Osteocyte (in vitro differentiated cells): Measurements from ENCODE around the gene CBLB. TPM values are rescaled to one million over a fixed set of nuclear protein-coding genes. Genes with fewer than 3 reads are reported as not detected.

Experiments
- DNase-seq: peaks from one replicate; pipeline ENCODE4 v3.0.0; 2021; ENCODE audit warnings: mixed read lengths; ENCODE audit not compliant: unreplicated experiment; ENCODE audit errors: extremely low spot score
- H3K27ac Mint-ChIP-seq: one replicate; pipeline ENCODE4 v1.8.0; 2021; ENCODE audit warnings: mild to moderate bottlenecking, mixed read lengths; ENCODE audit not compliant: unreplicated experiment
- H3K27me3 Mint-ChIP-seq: one replicate; pipeline ENCODE4 v1.8.0; 2021; ENCODE audit warnings: mixed read lengths; ENCODE audit not compliant: unreplicated experiment
- H3K36me3 Mint-ChIP-seq: one replicate; pipeline ENCODE4 v1.8.0; 2021; ENCODE audit warnings: mixed read lengths; ENCODE audit not compliant: unreplicated experiment
- H3K4me1 Mint-ChIP-seq: one replicate; pipeline ENCODE4 v1.8.0; 2021; ENCODE audit warnings: mixed read lengths; ENCODE audit not compliant: unreplicated experiment
- H3K4me3 Mint-ChIP-seq: one replicate; pipeline ENCODE4 v1.8.0; 2021; ENCODE audit warnings: mild to moderate bottlenecking, moderate library complexity, mixed read lengths; ENCODE audit not compliant: unreplicated experiment
- H3K9me3 Mint-ChIP-seq: one replicate; pipeline ENCODE4 v1.8.0; 2021; ENCODE audit warnings: mixed read lengths; ENCODE audit not compliant: unreplicated experiment
- total RNA-seq: library from RNA; stranded (reverse); gene quantifications from 2 replicates; pipeline ENCODE4 v1.2.1, GENCODE V29; 2021
- TF ChIP-seq, protein P1 (sequence below): fragments of 200-600 bp; sonication (generic); IDR thresholded peaks from 2 replicates; pipeline ENCODE4 v1.5.0; 2021; ENCODE audit warnings: antibody characterized with exemption, mild to moderate bottlenecking, moderate library complexity

The CBLB gene
- total RNA-seq, 1 donor from 2014 or later, result 28.8 TPM

DNA sequence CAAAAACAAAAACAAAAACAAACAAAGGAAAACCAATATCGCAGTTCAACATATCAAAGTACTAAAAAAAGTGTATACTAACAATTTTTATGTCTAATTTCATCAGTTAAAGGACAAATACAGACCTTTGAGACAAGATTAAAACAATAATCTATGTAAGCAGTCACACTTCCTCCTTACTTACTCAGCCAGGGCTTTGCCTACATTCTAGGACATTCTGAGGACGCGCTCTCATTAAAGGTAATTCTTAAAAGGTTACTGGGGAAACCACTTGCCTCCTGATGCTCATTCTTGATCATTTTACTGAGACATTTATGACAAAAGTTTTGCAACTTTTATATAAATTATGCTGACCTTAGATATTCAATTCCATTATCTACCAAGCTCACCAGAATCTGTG is 93.4 kb downstream of the CBLB start:
- TF ChIP-seq, protein P1, sequence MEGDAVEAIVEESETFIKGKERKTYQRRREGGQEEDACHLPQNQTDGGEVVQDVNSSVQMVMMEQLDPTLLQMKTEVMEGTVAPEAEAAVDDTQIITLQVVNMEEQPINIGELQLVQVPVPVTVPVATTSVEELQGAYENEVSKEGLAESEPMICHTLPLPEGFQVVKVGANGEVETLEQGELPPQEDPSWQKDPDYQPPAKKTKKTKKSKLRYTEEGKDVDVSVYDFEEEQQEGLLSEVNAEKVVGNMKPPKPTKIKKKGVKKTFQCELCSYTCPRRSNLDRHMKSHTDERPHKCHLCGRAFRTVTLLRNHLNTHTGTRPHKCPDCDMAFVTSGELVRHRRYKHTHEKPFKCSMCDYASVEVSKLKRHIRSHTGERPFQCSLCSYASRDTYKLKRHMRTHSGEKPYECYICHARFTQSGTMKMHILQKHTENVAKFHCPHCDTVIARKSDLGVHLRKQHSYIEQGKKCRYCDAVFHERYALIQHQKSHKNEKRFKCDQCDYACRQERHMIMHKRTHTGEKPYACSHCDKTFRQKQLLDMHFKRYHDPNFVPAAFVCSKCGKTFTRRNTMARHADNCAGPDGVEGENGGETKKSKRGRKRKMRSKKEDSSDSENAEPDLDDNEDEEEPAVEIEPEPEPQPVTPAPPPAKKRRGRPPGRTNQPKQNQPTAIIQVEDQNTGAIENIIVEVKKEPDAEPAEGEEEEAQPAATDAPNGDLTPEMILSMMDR, result no peak
- Mint-ChIP-seq H3K27ac (no peak overlapping the region), H3K9me3 (no peaks in the 10 kb centered on the region)

DNA sequence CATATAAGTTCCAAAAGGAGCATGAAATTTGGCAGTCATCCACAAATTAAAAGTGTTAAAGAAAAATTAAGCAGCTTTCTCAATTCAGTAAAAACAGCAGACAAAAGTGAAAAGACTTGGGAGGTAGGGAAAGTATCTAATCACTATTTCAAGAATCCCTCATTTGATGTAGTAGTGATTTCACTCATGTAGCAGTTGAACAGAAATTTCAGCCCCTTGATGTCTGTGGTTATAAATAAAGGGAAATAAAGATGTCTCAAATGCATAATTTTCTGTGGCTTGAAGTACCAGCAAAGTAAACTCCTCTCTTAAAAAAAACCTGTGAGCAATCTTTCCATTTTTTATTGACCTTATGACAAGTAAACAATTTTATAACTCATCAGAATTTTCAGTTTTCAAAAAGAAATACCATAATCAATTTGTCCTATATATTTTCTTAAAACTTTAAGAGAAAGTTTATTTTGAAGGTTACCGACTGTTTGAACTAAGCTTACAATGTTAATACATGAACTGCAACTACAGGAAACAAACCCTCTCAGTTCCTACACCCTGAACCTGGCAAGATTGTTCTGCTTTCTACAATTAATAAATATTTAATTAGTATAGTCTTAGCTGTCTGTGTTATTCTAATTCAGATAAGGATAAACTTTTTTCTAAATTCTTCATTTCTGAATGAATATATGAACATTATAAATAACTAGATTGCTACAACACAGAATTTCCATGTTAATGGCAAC is 94.2 kb downstream of the CBLB start:
- Mint-ChIP-seq H3K36me3 (peaks cover 15% of the 10 kb centered on the region), H3K27ac (no peak overlapping the region), H3K4me3 (no peak overlapping the region), H3K9me3 (no peaks in the 10 kb centered on the region), H3K4me1 (no peaks in the 10 kb centered on the region), H3K27me3 (no peaks in the 10 kb centered on the region)
- DNase-seq, result no peak
- TF ChIP-seq, protein P1, result no peak

More for the DNA sequence above, 93.4 kb downstream of the CBLB start:
- peaks cover 5% of the 10 kb centered on the region for H3K4me1 Mint-ChIP-seq
- H3K4me3 Mint-ChIP-seq, result no peak overlapping the region
- H3K27me3 Mint-ChIP-seq, result no peaks in the 10 kb centered on the region
- DNase-seq, result no peak
- H3K36me3 Mint-ChIP-seq, result peaks cover 11% of the 10 kb centered on the region

DNA sequence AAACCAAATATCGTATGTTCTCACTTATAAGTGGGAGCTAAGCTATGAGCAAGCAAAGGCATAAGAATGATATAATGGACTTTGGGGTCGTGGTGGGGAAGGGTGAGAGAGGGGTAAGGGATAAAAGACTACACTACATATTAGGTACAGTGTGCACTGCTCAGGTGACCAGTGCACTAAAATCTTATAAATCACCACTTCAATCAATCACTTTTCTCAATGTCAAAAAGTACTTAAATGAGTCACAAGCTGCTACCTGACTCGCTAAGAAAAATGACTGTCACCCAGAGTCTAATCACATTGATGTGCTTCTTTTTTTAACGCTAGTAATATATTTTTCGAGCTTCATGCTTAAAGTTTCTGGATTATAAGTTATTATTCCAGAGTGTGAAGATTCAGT is 95.5 kb downstream of the CBLB start:
- TF ChIP-seq, protein P1, result no peak
- Mint-ChIP-seq H3K27me3 (no peaks in the 10 kb centered on the region), H3K9me3 (no peaks in the 10 kb centered on the region), H3K36me3 (peaks cover 20% of the 10 kb centered on the region), H3K4me3 (no peak overlapping the region), H3K27ac (no peak overlapping the region), H3K4me1 (no peaks in the 10 kb centered on the region)
- DNase-seq, result no peak

DNA sequence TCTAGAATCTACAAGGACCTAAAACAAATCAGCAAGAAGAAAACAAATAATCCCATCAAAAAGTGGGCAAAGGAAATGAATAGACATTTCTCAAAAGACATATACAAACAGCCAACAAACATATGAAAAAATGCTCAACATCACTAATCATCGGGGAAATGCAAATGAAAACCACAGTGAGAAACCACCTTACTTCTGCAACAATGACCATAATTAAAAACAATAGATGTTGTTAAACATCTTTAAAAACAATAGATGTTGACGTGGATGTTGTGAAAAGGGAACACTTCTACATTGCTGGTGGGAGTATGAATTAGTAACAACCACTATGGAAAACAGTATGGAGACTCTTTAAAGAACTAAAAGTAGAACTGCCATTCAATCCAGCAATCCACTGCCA is 96.2 kb downstream of the CBLB start:
- no peaks in the 10 kb centered on the region for H3K9me3 Mint-ChIP-seq
- TF ChIP-seq, protein P1, result no peak
- H3K36me3 Mint-ChIP-seq, result peaks cover 20% of the 10 kb centered on the region
- no peak for DNase-seq
- no peaks in the 10 kb centered on the region for H3K27me3 Mint-ChIP-seq
- no peaks in the 10 kb centered on the region for H3K4me1 Mint-ChIP-seq
- H3K27ac Mint-ChIP-seq, result no peak overlapping the region
- H3K4me3 Mint-ChIP-seq, result no peak overlapping the region

DNA sequence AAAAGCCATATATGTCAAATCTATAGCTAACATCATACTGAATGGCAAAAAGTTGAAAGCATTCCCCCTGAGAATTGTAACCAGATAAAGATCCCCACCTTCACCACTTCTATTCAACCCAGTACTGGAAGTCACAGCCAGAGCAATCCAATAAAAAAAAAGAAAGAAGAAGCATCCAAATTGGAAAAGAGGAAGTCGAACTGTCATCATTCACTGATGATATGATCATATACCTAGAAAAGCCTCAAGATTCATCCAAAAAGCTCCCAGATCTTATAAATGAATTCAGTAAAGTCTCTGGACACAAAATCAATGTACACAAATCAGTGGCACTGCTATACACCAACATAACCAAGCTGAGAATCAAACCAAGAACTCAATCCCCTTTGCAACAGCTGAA is 97.4 kb downstream of the CBLB start:
- no peaks in the 10 kb centered on the region for H3K27me3 Mint-ChIP-seq
- TF ChIP-seq, protein P1, result no peak
- no peak overlapping the region for H3K4me3 Mint-ChIP-seq
- no peaks in the 10 kb centered on the region for H3K9me3 Mint-ChIP-seq
- H3K4me1 Mint-ChIP-seq, result no peaks in the 10 kb centered on the region
- H3K27ac Mint-ChIP-seq, result no peak overlapping the region
- DNase-seq, result no peak
- H3K36me3 Mint-ChIP-seq, result peaks cover 20% of the 10 kb centered on the region
